ENCODE data around the gene P2RY10.
"Not testable (repeated sequence)": the region's sequence is repeated elsewhere in the genome, so short reads cannot be mapped to it uniquely, and the experiment has no call there.

The P2RY10 gene, protein sequence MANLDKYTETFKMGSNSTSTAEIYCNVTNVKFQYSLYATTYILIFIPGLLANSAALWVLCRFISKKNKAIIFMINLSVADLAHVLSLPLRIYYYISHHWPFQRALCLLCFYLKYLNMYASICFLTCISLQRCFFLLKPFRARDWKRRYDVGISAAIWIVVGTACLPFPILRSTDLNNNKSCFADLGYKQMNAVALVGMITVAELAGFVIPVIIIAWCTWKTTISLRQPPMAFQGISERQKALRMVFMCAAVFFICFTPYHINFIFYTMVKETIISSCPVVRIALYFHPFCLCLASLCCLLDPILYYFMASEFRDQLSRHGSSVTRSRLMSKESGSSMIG

DNA sequence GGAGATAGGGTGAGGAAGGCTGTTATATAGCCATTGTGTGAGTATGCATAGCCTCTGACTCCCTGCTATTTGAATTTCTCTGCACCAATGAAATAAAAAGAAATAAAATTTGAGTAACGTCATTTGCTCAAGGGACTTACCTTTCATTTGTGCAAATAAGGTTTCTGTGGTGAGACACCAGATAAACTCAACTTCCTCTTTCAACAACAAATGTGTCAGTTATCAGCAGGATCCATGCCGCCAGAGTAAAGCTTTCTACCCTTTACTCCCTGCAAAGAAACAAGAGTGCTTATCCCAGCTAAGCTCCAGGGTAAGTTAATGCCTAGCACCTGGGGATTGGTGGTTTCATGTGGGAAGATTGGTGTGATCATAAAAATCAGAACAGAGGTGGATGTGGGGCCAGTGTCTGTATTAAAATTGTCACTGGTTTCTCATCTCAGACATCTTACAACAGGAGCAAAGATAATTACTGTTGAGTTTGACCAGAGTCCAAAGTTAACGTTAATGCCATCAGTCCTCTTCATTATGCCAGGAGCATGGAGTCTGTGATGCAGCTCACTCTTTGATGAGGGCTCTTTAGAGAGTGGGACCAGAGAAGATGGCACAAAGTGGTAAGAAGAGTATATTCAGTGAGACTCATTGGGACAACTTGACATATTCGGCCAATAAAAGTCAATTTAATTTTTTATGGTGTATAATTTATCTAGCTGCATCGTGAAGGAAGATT lies at the start of gene P2RY10:
P2RY10 (plus strand) TSS at position 206 of the 727 bp plus-strand sequence. CDS start 15,130 bp downstream, outside the sequence.
- no peak for DNase-seq (ENCODE audit: low spot score)

DNA sequence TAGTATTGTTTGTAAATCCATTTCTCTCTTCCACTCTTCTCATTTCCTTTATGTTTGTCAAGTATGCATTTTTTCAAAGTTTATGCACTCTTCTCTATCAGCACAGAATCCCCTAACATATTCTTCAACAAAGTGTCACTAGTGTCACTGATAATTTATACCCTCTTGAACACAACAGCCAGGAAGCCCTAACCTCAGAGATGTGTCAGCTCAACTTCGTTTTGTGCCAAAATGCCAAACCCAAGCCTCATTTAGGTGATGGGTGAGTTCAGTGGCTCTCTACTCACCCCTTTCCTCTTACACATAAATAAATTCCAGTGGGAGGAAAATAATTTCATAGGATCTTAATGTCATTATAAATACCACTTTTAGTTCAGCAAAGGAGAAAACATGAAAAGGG lies 22.4 kb upstream of the P2RY10 start:
- DNase-seq (ENCODE audit: low spot score) = no peak

- DNase-seq (ENCODE audit: low spot score) = no peak
Measured at GRCh38 chrX:78923198-78924015, 21.8 kb upstream of the P2RY10 start.

GRCh38 chrX:78931814-78932213 lies 13.4 kb upstream of the P2RY10 start:
- no peak for DNase-seq (ENCODE audit: low spot score)

GRCh38 chrX:78934866-78935265 lies 10.3 kb upstream of the P2RY10 start:
- no peak for DNase-seq (ENCODE audit: low spot score)

GRCh38 chrX:78944351-78944750 lies 840 bp upstream of the P2RY10 start:
- DNase-seq (ENCODE audit: low spot score) = no peak

DNA sequence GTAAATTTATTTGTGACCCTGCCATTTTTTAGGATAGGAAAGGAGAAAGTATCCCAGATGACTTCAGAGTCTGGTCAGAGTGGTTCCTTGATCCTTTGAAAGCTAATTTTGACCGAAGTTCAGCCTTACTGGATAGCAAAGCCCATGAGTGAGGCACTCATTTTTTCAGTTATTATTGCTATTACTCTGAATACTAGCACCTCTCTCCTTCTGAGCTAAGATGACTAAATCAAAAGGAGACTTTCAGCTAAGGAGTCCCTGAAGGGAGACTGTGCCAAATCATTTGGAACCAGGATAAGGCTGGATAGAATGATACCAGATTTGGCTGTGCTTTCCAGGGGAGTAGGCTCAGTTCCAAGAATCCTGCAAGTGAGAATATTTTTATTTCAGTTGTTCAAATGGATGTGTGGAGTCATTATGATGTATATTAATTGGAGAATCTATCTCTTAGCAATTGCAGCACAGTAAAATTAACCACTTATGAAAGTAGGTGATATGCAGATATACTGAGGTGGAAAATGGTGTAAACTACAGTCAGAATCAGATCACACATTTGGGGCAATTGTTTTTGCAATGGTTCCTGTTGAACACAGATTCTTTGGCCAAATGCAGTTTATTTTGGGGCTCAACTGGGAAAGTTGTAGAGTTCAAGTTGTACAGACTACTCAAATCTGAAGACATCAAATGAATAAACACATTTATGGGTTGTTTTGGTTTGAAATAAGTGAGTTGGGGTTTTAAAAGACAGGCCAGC lies 1.2 kb downstream of the P2RY10 start:
- no peak for DNase-seq (ENCODE audit: low spot score)

DNA sequence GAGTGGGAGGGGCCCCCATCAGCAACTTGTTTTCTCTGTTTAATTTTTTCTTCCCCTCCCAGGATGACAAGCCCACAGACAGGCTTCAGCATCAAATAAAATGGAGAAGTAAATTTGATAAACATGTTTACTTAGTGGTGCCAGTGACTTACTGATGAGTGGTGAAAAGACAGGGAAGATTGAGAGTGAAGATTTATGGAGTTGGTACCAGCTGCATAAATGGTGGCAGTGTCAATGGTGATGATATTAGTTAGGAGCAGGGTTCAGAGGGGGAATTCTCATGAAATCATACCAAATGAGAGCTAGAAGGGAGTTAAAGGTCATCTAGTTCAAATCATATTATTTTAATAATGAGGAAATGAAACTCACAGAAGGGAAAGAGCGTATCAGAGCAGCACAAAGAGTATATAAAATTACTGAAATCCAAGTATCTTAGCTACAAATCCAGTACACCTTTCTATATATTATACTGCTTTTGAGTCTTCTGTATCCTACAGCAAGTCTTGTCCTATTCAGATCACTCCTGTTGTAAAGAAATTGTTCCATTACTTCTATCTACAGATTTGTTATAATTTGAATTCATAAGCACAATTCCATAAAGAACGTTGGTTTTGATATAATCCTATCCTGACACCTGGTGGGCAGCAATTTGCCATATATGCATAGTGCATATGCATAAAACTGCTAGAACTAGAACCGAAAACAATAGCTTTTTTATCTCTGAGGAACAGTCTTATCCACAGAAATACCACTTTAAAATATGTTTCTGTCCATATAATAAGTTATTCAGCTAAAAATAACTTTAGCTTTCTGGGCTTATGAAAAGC lies 5.0 kb downstream of the P2RY10 start:
- no peak for DNase-seq (ENCODE audit: low spot score)

- no peak for DNase-seq (ENCODE audit: low spot score)
Measured at GRCh38 chrX:78957049-78957767, 12.0 kb downstream of the P2RY10 start.

DNA sequence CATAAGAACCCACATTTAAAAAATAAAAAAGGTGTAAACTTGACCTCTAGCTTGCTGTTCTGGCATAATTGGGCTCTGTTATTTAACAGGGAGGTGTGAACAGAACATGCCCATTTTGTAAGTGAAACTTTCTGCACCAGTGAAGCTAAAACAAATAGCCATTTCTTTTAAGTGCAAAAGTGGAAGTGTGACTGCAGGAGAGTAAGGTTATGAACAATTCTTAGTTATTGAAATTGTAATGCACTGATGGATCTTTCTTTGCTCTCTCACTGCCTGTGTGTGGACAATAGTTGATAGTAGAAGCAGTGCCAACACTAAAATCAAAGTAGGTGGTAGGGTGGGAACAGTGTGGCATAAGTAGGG lies 12.6 kb downstream of the P2RY10 start:
- DNase-seq (ENCODE audit: low spot score) = no peak

DNA sequence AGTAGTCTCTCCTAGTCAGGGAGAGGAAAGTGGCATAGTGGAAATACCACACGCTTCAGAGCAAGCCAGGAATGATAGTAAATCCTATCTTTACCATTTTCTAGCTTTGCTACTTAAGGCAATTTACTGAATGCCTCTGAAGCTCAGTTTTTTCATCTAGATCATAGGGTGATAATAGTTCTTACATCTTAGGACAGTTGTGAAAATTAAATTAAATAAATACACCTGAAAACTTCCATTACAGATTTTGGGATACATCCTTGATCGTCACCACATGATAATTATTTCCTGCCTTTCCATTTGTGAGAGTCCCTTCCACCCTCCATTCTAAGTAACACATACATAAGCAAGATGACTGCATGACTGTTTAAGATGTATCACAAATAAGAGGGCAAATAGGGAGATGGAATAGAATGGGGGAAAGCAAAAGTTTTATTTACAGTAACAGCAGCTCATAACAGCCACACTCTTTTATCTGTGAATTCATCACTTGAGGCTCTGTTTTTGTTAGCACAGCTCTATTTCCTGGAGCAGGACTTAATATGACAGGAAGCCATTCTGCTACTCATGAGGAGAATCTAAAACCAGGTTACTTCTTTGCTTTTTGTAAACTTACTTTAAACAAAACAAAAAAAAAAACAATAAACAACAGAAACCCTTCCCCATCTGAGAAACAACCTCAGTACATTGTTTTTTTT lies 13.4 kb downstream of the P2RY10 start:
- no peak for DNase-seq (ENCODE audit: low spot score)

DNA sequence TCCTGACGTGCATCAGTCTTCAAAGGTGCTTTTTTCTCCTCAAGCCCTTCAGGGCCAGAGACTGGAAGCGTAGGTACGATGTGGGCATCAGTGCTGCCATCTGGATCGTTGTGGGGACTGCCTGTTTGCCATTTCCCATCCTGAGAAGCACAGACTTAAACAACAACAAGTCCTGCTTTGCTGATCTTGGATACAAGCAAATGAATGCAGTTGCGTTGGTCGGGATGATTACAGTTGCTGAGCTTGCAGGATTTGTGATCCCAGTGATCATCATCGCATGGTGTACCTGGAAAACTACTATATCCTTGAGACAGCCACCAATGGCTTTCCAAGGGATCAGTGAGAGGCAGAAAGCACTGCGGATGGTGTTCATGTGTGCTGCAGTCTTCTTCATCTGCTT lies 15.7 kb downstream of the P2RY10 start:
- DNase-seq (ENCODE audit: low spot score) = no peak

GRCh38 chrX:78964598-78964997 lies 19.4 kb downstream of the P2RY10 start:
- no peak for DNase-seq (ENCODE audit: low spot score)

DNA sequence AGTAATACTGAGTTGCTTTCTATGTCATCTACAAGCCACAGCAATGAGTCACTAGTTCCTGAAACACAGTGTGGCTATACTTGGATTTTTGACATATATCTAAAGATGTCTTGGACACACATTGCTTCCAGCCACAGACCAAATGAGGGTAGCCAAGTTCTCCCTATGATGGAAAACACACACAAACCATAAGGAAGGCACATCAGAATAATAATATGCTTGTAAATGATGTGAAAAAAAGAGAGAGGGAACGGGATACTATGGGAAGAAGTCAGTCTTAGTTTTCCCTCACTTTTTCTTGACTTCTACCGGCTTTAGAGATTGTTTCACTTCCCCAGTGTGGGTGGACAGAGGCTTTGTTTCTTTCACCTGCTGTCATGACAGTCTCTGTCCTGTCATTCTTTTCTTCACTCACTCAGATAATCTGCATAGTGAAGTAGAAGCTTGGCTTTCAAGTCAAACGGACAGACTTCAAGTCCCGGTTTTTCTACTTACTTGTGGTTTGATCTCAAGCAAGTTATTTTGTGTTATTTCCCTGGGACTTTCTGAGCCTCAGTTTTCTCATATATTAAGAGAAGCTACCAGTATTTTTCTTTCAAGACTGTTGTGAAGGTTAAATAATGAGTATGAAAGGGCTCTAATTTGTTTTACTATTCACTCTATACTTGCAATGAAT lies 34.7 kb downstream of the P2RY10 start:
- DNase-seq (ENCODE audit: low spot score) = no peak

DNA sequence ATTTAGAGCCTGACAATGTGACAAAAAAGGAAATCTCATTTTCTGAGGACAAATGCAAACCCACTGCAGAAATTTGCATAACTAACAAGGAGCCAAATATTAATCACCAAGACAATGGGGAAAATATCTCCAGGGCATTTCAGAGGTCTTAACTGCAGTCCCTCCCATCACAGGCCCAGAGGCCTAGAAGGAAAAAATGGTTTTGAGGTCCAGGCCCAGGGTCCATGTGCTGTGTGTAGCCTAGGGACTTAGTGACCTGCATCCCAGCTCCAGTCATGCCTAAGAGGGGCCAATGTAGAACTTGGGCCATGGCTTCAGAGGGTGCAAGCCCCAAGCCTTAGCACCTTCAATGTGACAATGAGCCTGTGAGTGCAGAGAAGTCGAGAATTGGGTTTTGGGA lies 44.2 kb downstream of the P2RY10 start:
- no peak for DNase-seq (ENCODE audit: low spot score)

DNA sequence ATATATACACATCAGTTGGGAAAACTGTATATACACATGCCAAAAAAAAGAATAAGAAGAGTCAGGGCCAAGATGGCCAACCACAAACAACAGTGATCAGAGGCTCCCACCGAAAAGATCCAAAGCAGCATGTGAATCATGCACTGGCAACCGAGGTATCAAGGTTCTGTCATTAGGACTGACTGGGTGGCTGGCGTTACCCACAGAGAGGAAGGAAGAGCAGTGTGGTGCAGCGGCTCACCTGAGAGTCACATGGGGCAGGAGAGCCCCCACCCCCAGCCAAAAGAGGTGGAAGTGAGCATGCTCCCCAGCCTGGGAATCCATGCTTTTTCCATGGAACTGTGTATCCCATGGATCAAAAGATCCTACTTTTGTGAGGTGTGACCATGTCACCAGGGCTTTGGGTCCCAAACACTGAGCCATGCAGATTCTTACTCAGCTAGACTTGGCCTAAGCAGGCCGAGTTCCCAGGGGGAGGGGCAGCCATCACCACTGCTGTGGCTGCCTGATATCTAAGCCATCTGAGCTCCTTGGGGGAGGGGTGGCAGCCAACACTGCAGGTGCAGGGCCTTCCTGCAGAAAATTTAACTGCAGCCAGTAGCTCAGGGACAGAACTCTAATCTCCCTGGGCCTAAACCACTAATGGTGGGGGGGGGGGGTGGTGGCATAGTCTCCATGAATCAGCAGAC lies 52.8 kb downstream of the P2RY10 start:
- DNase-seq (ENCODE audit: low spot score) = no peak

GRCh38 chrX:79007540-79007939 lies 62.3 kb downstream of the P2RY10 start:
- not testable (repeated sequence) for DNase-seq (ENCODE audit: low spot score)
